Frontal cortex (tissue), 4 donors: Measurements from ENCODE around the gene RBM12. TPM values are rescaled to one million over a fixed set of nuclear protein-coding genes. Genes with fewer than 3 reads are reported as not detected.
"Not testable (repeated sequence)": the region's sequence is repeated elsewhere in the genome, so short reads cannot be mapped to it uniquely, and the experiment has no call there.

ENCODE experiments used
- DNase-seq, 2 donors: peaks; one replicate each; pipeline ENCODE4 v3.0.0; 2012; ENCODE audit warnings: low spot score in 2 of 2
- FAIRE-seq: peaks from 2 replicates; lab custom pipeline; 2012; peaks lifted over from hg19 to GRCh38; lab: Jason Lieb, UNC
- total RNA-seq: library from RNA; depleted of rRNA; stranded (reverse); fragments of >200 nt; gene quantifications from one replicate; pipeline ENCODE4 v1.2.3, GENCODE V29; 2014
- donor health status: control.
- donor health status: control.
- donor health status: control.

Gene RBM12
- total RNA-seq, 1 donor from 2014 or later, result 109 TPM

DNA sequence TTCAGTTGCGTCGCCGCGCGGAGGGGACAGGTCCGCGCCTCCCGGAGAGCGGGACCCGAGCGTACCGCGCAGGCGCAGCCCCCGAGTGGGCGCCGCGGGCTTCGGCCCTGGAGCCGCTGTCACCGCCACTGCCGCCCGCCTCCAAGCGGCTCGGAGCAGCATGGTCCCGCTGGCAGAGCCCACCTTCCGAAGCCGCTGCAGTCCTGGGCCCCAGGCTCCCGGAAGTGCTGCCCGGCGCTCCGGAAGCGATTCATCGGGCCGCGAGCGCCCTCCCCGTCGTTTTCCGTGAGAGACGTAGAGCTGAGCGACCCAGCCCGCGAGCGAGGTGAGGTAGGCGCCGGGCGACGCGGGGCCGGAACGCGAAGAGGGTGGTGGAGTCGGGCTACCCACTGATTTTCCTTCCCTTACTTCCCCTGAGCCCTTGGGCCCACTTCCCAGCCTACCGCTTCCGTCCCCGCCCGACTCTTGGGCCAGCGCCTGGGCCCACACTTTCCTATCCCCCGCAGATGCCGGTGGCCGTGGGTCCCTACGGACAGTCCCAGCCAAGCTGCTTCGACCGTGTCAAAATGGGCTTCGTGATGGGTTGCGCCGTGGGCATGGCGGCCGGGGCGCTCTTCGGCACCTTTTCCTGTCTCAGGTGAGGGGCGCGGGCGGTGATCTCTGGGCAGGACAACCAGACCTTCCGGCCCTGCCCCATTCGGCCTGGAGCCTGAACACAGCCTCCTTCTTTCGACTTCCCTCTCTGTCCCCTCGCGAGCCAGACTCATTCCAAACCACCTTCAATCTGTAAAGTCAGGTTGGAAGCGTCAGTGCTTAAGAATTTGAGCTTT lies 34.6 kb upstream of the RBM12 start, which contains the start of the genes NFS1 and ROMO1:
Gene NFS1, minus strand, starts transcription at position 226 of the 830 bp plus-strand sequence. Its CDS starts 64 bp downstream, at position 162.
Gene ROMO1, plus strand, starts transcription at position 279 of the 830 bp plus-strand sequence. Its CDS starts 228 bp downstream, at position 507.
- peak; percentile 90 to 95 for DNase-seq

DNA sequence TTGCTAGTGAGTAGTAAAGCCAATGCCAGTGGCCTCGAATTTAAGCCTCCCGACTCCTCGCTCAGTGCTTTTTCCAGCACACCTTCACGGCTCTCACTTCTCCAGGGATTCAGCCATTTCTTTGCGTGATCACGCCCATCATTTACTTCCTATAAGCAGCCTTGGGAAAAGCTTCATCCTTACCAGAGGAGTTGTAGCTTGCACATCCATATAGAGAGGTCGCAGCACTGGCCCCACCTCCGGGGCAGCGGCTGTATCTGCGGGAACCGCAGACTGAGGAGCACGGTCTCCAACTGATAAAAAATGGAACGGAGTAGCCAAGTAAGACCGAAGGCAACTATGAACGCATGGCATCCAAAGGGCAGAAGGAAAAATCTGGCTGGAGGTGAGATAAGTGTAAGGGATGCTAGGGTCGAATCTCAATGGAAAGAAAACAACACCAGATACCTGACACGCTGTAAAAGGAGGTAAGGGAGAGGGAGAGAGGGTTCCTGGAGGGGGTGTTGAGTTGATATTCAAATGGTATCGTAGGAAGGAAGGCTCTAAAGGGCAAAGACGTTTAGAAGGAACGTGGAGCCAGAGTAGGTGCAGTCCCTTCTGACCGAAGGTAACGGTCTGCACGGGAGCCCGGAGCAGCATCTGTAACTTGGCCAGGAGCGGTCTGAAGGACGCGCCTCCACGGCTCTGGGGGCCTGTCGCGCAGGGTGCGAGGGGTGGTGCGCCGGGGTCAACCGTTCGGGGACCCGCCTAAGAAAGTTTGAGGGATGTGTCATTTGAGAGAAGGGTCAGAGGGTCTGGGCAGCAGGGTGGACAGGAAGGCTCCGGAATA lies 33.8 kb upstream of the RBM12 start:
- no peak for FAIRE-seq
- DNase-seq, result no peak

More for the DNA sequence above, 34.6 kb upstream of the RBM12 start, which contains the start of the genes NFS1 and ROMO1:
- FAIRE-seq, result no peak

DNA sequence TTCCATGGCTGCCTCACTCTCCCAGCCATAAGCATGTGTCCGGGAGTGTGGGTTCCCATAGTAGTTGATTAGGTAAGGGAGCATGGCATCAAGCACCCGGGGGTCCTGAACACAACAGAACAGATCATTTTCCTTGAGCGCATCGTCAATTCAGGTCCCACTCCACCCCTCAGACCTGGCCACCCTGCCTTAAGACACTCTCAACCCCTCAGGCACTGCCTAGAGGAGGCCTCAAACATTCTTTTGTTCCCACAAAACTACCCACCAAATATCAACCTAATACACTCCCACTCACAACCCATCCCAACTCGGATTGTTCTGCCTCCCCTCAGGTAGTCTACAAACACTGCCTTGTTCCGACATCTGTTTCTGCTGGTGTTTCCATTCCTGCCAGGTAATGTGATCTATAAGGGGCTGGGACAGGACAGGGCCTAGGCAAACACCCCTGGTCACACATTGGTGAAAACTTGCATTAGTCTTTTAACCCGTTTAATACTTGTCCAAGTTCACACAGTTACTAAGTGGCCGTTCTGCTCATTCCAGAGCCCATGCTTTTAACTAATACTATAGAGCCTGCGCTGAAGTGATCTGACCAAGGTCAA lies 33.1 kb upstream of the RBM12 start:
- DNase-seq, result no peak
- no peak for FAIRE-seq

DNA sequence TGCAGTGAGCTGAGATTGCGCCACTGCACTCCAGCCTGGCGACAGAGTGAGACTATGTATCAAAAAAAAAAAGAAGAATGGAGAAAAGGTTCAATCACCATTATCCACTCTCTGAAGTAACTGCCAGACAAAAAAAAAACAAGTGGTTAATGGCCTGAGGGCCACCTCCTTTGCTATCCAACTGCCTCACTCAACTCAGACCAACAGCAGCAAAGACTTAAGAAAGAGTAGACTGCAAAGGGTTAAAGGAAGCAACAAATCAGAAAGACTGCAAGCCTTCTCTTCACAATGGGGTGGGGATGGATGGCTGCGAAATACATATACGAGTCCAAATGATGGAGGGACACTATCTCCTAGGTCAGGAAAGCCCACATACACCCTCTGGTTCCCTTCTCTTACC lies 31.3 kb upstream of the RBM12 start:
- DNase-seq, result no peak
- no peak for FAIRE-seq

DNA sequence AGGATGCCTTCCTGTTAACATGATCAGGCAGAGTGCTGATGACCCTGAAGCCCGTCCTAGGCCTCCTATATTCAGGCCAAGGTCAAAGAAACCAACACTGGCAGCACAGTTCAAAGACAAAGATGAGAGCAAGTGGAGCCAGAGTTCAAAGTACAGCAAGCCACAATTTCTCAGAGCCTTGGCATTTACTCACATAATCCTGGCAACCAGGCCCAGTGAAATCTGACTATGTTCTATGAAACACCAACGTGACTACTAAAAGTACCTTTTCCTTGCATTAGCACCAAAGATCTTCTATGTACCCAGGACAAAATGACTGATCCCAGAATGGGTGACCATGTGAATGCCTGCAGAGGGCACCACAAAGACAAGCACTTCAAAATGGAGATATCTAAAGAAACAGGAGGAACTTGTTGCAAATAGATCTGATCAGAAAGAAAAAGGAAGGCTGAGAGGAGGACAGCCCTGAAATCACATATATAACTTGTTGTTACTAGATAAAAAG lies 30.6 kb upstream of the RBM12 start:
- no peak for DNase-seq
- no peak for FAIRE-seq

DNA sequence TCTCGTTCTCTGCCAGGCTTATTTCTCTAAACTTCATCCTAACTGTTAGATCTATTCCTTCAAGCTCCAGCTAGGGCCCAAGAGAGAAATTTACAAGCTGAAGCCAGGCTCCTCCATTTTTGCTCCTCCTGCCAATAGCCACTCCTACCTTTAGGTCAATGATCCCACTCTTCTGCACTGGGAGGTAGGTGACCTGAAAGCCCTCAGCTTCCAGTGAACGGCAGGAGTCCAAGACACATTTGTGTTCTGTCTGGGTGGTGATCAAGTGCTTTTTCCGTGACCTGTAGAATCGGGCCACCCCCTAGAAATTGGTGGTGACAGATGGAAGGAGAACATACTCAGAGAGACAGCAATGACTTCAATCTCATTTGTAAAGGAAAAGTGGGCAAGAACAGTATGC lies 25.6 kb upstream of the RBM12 start:
- DNase-seq, result no peak
- FAIRE-seq, result no peak

DNA sequence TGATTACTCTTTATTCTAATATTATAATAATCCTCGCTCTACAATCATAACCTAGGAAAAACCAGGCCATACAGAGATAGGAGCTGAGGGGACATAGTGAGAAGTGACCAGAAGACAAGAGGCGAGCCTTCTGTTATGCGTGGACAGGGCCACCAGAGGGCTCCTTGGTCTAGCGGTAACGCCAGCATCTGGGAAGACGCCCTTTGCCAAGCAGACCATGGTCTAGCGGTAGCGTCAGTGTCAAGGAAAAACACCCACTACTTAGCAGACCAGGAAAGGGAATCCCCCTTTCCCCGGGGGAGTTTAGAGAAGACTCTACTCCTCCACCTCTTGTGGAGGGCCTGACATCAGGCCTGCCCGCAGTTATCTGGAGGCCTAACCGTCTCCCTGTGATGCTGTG lies 22.2 kb upstream of the RBM12 start:
- DNase-seq, FAIRE-seq: not testable (repeated sequence)

DNA sequence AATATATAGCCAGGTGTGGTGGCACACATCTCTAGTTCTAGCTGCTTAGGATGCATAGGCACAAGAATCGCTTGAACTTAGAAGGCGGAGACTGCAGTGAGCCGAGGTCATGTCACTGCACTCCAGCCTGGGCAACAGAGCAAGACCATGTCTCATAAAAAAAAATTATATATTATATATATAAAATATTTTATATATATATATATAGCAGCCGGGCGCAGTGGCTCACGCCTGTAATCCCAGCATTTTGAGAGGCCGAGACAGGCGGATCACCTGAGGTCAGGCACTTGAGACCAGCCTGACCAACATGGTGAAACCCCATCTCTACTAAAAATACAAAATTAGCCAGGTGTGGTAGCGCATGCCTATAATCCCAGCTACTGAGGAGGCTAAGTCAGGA lies 20.7 kb upstream of the RBM12 start:
- not testable (repeated sequence) for FAIRE-seq, DNase-seq

DNA sequence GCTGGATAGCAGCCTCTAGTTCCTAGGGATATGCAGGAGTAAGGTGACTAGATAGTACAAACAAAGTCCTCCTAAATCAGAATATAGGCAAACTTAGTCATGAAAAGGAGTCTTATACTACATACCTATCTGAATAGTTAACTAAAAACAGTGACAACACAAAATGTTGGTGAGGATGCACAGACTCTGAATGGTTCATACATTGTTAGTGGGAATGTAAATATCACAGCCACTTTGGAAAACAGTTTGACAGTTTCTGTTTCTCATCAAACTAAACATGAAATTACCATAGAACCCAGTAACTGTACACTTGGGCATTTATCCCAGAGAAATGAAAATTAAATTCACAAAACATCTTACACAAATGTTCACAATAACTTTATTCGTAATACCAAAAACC lies 17.3 kb upstream of the RBM12 start:
- DNase-seq, result no peak
- FAIRE-seq, result no peak

DNA sequence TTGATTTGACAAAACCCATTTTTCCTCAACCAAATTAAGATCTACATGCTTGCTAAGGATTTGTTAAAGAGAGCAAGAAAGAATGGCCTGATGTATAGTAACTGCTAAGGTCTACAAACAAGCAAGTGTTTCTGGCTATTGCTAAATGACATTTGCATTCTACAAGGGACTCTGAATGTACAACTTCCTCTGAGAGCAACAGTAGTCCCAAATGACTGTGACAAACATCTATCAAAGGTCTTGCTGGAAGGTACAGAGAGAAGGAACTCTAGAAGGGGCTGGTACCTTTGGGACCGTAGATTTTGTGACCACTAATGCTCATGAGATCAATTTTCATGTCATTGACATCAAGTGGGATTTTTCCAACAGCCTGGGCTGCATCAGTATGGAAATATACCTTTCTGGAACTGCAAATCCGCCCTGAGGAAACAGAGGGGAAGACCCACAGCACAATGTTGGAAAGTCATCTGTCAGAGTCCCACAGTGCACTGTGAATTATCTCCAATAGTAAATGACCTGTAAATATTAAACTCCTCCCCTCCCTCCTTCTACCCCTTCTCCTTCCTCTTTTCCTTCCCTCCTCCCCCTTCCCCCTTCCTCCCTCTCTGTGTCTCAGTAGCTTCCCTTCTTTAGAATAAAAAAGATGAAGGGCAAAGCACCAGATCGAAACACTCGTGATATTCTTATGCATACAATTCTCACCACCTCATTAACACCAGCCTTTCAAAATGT lies 15.9 kb upstream of the RBM12 start:
- no peak for DNase-seq
- no peak for FAIRE-seq

DNA sequence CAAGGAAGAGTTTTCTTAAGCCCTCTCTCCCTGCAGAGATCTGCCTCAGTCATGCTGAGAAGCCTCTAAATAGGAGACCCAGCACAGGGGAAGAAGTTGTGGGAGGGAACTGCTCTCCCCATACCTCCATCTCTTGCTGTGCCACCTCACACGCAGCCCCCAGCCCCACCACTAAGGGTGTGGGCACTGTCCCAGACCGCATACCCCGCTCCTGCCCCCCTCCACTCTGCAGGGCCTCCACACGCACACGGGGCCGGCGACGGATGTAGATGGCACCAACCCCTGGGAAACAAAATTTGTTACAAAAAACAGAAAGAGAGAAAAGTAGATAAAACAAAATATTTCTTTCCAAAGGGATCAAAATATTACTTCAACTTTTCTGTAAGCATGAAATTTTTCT lies 10.2 kb upstream of the RBM12 start:
- DNase-seq, result no peak
- FAIRE-seq, result no peak

DNA sequence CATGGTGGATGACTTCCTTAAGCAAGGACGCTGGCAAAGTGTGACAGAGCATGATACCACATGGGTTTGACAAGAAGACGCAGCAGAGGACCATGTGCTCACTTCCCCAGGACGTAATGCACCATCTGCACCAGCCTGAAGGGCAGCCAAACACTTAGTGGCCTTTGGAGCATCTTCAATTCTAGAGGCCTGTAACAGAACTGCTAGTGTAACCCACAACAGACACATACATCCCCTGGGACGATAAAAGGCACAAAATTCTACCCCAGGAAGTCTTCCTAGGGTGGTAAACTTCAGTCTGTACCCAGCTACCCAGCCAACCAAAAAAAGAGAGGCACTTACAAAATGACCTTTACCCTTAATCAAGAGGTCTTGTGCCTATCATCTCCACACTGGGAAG lies 9.2 kb upstream of the RBM12 start:
- FAIRE-seq (no peak), DNase-seq (no peak)

DNA sequence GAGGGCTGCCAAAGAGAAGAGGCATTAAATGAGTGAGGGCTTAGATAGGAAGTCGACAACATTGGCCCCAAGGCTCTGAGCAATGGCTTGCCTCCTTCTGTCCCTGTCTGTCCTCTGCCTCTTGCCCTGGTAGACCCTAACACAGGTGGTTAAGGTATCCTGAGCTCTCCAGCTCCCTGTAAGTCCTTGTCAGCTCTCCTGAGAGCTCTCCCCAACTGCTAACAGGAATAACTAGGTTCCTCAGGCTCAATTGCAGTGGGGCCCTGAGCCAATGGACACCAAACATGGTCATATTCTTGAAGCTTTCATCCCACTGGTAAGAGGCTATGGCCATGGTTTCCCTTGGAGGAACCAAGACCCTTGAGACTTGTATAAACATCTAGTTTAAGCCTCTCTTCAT lies 5.0 kb upstream of the RBM12 start:
- no peak for FAIRE-seq

DNA sequence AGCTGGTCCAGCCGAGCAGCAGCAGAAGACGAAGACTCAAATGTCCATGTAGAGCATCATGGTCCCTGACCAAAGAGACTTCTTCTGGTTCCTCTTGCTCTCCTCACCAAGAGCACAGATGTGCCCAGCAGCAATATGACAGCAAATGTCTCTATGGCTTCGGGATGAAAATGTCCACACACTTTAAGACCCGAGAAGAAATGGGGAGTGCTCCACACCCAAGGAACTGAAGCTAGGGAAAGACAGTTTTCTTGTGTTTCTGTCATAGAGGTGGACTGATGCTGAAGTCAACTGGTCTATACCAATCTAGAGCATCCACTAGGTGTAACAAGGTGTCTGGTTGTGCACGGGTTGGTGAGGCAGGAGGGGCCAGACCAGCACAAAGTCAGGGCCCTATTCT lies 4.5 kb upstream of the RBM12 start:
- no peak for FAIRE-seq
- no peak for DNase-seq

More for the DNA sequence above, 5.0 kb upstream of the RBM12 start:
- no peak for DNase-seq

DNA sequence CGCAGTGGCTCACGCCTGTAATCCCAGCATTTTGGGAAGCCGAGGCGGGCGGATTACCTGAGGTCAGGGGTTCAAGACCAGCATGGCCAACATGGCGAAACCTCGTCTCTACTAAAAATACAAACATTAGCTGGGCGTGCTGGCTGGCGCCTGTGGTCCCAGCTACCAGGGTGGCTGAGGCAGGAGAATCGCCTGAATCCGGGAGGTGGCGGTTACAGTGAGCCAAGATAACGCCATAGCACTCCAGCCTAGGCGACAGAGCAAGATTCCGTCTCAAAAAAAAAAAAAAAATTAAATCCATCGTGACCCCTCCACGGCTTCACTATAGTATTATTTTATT lies 1.2 kb upstream of the RBM12 start:
- no peak for FAIRE-seq
- no peak for DNase-seq

DNA sequence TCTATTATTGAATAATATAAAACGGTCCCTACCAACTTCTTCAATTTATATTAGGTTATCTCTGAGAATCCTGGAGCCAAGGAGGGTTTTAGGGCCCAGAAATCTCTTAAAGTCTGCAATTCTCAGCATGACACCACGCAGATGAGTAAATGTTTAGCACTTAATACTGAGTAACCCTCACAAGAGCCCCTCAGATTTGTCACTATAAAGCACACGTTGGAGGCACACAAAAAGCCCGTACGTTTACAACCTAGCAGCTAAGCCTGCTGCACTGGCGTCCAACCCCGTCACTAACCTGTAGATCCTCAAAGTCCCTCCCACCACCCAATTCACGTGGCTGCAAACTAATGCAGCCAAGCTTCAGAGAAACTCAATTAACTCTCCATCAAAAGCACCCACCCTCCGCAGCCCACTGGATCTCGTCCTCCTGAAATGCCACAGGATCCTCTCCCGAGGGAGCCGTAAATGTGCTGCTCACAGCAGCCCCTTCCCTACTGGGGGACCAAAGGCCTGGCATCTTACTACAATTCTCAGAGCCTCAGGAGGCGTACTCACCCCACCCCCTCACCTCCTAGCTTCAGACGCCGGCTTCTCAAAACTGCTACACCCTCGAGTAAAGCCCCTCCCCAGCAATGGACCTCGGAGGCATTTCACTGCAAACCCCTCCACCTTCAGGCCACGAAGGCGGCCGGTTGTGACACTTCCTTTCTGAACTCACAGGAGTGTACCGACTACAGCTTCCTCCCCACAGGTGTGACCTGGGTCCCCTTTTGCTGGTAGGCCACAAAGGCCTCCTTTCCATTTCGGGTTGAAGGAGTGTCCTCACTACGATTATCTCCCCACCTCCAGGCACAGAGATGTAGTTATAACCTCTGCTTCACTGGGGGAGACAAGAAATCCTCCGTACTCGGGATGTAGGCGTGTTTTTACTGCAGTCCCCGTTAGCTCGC lies 909 bp downstream of the RBM12 start:
- no peak for FAIRE-seq
- DNase-seq, result peak; percentile 15 to 20

DNA sequence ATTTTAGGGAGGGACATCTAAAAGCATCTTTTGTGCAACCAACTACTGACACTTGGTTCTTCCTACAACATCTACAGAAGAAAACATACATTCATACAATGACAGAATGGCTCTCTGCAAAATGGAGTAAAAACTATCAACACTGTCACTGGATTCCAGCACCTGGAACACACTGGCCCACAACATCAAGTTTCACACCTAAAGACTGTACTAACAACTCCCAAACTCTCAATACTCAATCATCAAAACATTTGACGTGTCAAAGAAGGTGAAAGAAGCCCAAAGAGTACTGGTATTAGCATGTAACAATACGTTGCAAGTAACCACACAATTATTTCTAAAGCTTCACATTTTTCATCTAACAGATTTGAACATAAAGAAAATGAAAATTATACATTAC lies 2.1 kb downstream of the RBM12 start:
- FAIRE-seq, result no peak
- DNase-seq, result no peak

DNA sequence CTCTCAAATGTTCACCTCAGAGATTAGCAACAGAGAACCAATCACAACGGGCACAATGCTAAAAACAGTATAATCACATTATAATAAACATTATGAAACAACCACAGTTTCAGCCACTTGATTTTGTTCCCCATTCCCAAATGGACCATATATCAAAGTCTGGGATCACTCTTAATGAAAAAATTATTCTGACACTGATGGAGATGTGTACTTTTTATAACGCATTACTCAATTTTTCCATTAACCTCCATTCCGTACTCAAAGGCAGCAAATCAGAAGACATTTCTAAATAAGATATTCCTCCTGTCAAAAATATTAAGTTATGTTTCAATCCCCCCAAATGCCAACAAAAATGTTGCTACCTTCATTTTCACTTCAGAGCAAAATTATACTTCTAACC lies 2.8 kb downstream of the RBM12 start:
- FAIRE-seq (no peak), DNase-seq (no peak)

DNA sequence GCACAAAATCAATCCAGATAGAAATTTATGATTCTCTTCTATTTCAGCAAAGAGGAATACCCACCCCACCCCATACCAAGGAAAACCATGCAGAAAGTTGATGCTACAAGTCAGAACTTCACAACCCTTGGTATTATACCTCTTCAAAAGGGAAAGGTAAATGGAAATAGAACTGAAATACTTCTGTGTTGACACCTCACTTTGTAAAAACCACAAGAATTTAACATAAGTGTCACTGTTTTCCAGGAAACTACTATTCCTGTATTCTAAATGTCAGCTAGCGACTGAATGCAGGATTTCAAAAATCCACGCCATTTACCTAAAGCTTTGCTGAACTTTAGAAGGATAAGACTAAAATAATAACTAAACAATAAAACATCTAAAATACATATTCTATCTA lies 3.6 kb downstream of the RBM12 start:
- no peak for FAIRE-seq
- no peak for DNase-seq
